RKO (cell line): Measurements from ENCODE around the gene ZNF292.
"Not testable (repeated sequence)": the region's sequence is repeated elsewhere in the genome, so short reads cannot be mapped to it uniquely, and the experiment has no call there.

Experiments used
- DNase-seq: peaks from one replicate; pipeline ENCODE4 v3.0.0-alpha.2; 2016; ENCODE audit warnings: low spot score

ZNF292 gene

GRCh38 chr6:87154993-87155841 lies at the start of gene ZNF292:
ZNF292 (plus strand) TSS chr6:87155565; CDS start chr6:87155592, 27 bp downstream.
- peak; percentile 94 for DNase-seq

DNA sequence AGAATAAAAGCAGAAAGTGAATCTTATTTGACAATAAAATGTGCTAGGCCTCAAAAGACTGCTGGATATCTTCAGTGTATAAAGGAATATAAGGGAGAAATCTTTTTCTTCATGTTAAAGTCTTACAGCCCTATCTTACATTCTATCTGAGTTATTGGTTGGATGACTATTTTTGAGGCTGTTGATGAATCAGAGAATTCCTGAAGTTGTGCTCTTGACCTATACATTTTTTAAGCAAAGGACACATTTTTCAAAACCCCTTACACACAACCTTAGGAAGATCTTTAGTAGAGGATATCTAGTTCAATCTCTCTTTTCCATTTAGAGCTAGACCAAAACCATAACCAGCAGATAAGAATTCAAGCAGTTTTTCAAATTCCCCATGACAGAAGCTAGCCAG lies 49.5 kb upstream of the ZNF292 start:
- DNase-seq = no peak

DNA sequence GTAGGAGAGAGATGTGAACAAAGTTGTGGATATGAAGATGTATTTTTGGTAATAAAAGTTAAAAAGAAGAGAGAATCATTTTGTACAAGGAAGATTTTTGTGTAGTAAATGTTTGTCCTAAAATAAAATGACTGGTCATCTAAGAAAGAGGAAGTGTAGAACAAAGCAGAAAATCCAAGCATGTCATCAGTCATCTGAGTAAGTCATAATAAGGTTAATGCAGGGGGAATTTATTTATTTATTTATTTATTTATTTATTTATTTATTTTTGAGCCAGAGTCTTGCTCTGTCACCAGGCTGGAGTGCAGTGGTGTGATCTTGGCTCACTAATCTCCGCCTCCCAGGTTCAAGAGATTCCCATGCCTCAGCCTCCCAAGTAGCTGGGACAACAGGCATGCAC lies 44.7 kb upstream of the ZNF292 start:
- DNase-seq = no peak

DNA sequence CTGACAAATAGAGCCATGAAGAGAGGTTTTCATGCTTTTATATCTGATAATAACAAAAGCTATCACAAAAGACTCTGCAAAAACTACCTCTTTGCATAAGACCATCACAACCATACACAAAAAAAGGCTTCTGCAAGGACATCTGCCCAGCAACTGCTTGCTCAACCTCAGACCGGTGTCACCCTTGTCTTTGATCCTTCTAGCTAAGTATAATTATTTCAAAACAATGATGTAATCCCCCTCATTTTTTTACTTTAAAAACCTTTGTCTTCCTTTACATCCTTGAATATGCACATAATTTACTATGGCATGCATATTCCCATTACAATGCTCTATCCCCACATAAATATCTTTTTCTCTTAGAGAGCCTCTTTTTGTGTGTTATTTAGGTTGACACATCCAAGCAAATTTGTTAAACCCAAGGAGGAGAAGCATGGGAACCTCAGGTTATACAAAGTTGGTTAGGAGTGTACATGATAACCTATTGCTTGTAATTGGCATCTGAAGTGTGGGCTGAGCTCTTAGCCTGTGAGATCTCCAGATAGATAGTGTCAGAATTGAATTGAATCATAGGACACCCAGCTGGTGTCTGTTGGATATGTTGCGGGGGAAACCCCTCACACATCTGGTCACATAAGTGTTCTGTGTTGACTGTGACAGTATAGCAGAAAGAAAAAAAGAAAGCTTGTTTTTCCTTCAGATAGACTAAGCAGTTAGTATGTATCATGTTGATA lies 39.8 kb upstream of the ZNF292 start:
- DNase-seq = no peak

GRCh38 chr6:87116922-87117321 lies 38.4 kb upstream of the ZNF292 start:
- DNase-seq = no peak

DNA sequence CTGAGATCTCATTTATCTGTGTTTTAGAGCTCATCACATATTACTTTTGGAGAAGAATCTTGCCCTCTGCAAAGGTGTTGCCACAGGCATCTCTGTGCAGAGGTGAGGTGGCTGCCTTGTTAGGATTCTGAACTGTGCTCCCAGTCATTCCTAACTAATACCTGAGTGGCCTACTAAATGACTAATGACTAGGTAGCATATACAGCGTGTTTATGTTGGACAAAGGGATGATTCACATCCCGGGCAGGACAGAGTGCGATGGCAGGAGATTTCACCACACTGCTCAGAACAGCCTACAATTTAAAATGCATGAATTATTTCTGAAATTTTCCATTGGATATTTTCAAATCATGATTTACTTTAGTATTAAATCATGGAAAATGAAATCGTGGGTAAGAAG lies 37.3 kb upstream of the ZNF292 start:
- DNase-seq = no peak

GRCh38 chr6:87122477-87122876 lies 32.9 kb upstream of the ZNF292 start:
- DNase-seq = no peak

DNA sequence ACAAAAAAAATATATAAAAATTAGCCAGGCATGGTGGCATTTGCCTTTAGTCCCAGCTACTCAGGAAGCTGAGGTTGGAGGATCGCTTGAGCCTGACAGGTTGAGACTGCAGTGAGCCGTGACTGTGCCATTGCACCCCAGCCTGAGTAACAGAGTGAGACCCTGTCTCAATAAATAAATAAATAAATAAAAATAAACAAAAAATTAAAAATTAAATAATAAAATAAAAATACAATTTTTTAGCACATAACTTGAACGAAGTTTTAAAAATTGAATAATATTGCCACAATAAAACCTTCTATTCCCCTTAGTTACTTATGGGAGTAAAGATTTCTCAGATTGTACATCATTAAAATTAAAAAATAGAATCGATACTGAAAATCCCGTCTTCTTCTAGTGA lies 31.3 kb upstream of the ZNF292 start:
- DNase-seq = no peak

DNA sequence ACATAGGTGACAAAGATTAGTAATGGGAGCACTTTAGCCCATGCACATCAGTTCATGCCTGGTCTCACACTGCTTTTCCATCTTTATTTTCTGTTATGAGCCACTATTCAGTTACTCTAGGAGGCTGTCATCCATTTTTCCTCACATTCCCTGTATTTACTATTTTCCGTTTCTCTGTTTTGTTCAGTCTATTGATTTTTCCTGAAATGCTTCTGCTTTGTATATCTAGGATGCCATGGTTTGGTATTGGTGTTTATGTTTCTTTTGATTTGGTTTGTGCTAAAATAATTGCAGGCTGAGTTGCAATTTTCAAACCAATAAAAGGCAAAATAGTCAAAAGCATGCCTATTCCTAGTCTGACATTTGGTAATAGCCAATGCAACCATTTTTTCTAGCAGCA lies 28.9 kb upstream of the ZNF292 start:
- no peak for DNase-seq

- no peak for DNase-seq
Measured at GRCh38 chr6:87127737-87128136, 27.6 kb upstream of the ZNF292 start.

DNA sequence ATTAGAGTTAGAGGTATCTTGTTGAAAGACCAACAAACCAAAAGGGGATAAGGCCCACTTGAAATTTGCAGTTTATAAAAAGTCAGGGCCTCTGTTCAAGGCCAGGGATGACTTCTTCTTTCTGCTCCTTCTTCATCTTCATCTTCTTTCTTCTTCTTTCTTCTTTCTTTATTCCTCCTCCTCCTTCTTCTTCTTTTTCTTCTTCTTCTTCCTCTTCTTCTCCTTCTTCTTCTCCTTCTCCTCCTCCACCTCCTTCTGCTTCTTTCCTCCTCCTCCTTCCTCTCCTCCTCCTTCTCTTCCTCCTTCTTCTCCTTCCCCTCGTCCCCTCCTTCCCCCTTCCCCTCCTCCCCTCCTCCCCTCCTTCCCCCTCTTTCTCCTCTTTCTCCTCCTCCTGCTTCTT lies 18.4 kb upstream of the ZNF292 start:
- DNase-seq = no peak

GRCh38 chr6:87139236-87139635 lies 16.1 kb upstream of the ZNF292 start:
- DNase-seq = peak; percentile 71

GRCh38 chr6:87139927-87140326 lies 15.4 kb upstream of the ZNF292 start:
- not testable (repeated sequence) for DNase-seq

DNA sequence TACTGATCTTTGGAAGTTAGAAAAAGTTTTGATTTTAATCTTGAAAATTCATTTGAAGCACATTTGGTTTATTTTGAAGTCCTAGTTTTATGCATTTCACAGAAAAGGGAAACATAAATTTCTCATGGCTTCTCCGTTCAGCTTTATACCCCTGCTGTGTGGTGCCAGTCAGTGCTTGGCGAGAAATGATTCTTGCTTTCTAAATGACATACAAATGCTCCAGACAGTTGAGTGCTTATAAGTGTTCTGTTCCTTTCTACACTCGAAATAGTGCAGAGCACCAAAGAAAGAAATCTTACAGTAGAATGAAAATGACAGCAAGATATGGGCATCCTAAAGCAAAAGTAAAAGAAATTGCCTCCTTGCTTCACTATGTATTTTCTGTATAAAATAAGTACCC lies 9.0 kb upstream of the ZNF292 start:
- no peak for DNase-seq

GRCh38 chr6:87150406-87150805 lies 5.0 kb upstream of the ZNF292 start:
- no peak for DNase-seq

DNA sequence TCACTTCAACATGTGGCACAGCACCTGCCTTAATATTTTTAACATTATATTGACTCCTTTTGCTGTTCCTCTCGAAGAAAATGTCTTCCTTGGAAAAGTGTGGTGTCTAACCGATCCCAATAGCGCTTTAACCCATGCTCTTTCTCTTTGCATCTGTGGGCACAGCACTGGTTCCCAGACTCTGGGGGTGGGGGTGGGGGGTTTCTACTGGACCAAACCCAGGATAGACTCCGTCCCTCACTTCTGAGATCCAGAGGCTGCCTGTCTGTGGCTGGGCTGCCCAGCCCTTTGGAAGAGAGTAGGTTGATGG lies 3.9 kb upstream of the ZNF292 start:
- no peak for DNase-seq

GRCh38 chr6:87151781-87152525 lies 3.4 kb upstream of the ZNF292 start:
- DNase-seq = no peak

- no peak for DNase-seq
Measured at GRCh38 chr6:87152526-87152955, 2.8 kb upstream of the ZNF292 start.

DNA sequence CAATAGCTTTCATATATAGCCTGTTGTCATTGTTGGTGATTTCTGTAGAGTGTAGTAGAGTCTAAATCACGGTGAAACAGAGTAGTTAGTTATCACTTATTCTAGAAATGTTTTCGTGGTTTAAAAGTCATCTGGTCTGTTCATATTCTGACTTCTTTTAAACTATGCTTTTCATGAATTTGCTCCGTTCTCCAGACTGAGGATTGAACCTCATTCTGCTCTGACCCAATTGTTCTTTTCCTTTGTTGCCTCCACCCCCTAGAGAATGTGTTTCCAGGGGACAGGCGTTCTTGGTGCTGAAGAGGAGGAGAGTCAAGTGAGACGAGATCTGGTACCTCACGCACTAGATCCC lies 748 bp upstream of the ZNF292 start:
- DNase-seq = peak; percentile 84

DNA sequence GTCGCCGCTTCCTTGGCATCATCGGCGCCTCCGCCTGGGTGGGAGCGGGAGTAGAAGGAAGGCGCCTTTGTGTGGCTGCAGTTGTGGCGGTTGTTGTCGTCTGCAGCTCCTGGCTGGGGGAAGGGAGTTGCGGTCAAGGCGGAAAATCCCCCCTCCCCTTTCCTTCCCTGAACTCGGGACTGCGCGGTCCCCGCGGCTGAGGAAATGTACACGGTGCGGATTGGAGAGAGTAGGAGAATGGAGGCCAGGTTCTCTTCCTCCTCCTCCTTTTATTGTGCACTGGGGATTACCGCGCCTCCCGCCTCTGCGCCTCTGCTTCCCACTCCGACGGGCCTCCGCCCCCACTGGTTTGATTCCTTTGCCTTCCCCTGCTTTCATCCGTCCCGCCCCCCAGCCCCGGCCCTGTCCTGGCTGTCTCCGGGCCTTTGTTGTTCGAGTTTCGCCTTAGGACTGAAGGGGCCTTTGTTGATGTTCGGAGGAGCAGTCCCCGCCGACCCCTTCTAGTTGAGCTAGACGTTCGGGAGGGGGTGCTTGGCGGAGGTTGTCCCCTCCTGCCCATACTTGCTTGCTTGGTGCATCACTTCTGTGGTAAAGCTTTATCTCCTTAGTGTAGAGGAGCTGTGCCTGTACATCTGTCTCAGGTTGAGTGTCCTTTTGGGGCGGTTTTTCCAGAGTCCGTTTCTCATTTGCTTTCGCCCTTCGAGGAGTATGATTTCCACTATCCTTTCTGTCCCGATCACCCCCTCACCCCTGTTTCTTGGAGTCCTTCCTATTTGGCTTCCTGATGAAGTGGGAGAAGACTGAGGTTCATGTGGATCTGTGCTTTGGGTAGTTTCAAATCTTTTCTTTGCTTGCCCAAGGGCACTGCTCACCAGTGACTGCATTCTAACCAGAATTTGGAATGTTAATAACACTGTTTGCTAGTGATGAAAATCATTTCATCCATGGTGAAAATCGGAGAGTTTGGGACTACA lies 764 bp downstream of the ZNF292 start:
- peak; percentile 62 for DNase-seq

- DNase-seq = not testable (repeated sequence)
Measured at GRCh38 chr6:87157596-87157995, 2.2 kb downstream of the ZNF292 start.

- no peak for DNase-seq
Measured at GRCh38 chr6:87161299-87161698, 5.9 kb downstream of the ZNF292 start.
